GM19372 (cell line): ENCODE measurements around the gene POLA2.
"Not testable (repeated sequence)": the region's sequence is repeated elsewhere in the genome, so short reads cannot be mapped to it uniquely, and the experiment has no call there.

ENCODE experiments used
- ATAC-seq: cut with Tn5 transposase; IDR thresholded peaks from one replicate; pipeline ENCODE4 v1.9.1; 2021; ENCODE audit warnings: mild to moderate bottlenecking, low read depth, moderate library complexity; ENCODE audit not compliant: unreplicated experiment

POLA2 gene

DNA sequence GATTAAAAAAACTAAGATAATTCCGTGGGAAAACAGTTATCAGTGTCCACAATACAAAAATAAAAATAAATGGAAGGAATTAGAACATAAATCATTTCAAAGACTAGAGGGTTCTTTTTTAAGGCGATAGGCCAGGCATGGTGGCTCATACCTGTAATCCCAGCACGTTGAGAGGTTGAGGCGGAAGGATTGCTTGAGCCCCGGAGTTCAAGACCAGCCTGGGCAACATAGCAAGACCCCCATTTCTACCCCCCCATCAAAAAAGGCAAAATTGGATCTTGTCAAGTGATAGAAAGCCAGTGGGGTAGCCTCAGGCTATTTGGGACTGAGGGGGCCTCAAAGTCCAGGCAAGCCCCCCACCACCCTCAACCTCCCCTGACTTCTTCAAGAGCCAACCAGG lies 20.6 kb upstream of the POLA2 start:
- no peak for ATAC-seq

- ATAC-seq, result no peak
Measured at GRCh38 chr11:65241692-65242091, 20.1 kb upstream of the POLA2 start.

DNA sequence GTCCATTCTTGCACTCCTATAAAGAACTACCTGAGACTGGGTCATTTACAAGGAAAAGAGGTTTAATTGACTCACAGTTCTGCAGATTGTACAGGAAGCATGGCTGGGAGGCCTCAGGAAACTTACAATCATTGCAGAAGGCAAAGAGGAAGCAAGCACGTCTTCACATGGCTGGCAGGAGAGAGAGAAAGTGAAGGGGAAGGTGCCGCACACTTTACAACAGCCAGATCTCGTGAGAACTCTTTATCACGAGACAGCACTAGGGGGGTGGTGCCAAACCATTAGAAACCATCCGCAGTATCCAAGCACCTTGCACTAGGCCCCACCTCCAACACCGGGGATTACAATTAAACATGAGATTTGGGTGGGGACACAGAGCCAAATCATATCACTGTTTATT lies 19.4 kb upstream of the POLA2 start:
- no peak for ATAC-seq

- ATAC-seq, result no peak
Measured at GRCh38 chr11:65243797-65244196, 18.0 kb upstream of the POLA2 start.

DNA sequence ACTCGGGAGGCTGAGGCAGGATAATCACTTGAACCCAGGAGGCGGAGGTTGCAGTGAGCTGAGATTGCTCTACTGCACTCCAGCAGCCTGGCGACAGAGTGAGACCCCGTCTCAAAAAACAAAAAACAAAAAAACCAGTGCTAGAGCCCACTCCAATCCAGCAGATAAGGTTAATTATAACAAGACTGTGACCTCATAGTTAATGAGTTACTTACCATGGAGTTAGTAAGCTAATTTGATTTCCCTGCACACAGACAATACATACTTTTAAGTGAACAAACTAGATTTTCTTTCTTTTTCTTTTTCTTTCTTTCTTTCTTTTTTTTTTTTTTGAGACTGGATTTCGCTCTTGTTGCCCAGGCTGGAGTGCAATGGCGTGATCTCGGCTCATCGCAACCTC lies 16.7 kb upstream of the POLA2 start:
- not testable (repeated sequence) for ATAC-seq

GRCh38 chr11:65246506-65246905 lies 15.3 kb upstream of the POLA2 start:
- ATAC-seq, result no peak

GRCh38 chr11:65248184-65248710 lies 13.5 kb upstream of the POLA2 start:
- ATAC-seq, result not testable (repeated sequence)

DNA sequence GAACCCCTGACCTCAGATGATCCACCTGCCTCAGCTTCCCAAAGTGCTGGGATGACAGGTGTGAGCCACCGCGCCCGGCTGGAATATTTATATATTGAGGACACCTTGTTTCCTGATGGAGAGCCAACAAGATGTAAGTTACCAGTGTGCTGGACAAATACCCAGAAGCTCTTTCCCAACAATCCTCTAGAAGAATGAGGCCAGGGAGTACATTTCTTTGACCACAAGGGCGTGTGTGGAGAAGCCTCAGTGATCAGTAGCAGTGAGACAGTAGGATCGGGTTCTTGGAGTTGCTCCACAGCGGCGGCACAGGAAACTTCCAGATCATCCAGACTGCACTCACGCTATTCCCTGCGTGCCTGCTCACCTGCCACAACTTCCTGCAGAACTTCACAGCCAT lies 10.3 kb upstream of the POLA2 start:
- ATAC-seq, result no peak

DNA sequence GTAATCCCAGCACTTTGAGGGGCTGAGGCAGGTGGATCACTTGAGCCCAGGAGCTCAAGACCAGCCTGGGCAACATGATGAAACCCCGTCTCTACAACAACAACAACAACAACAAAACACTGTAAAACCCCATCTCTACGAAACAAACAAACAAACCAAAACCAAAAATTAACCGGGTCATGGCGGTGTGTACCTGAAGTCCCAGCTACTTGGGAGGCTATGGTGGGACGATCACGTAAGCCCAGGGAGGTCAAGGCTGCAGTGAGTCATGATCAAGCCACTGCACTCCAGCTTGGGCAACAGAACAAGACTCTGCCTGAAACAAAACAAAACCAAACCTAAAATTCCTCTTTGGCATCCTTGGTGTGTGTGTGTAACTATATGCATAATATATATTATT lies 7.0 kb upstream of the POLA2 start:
- ATAC-seq, result no peak

GRCh38 chr11:65258988-65259387 lies 2.8 kb upstream of the POLA2 start:
- no peak for ATAC-seq

- ATAC-seq, result no peak
Measured at GRCh38 chr11:65260302-65260701, 1.5 kb upstream of the POLA2 start.

GRCh38 chr11:65260756-65261590 lies 789 bp upstream of the POLA2 start:
- ATAC-seq, result no peak

- ATAC-seq, result no peak
Measured at GRCh38 chr11:65262381-65262680, 569 bp downstream of the POLA2 start.

DNA sequence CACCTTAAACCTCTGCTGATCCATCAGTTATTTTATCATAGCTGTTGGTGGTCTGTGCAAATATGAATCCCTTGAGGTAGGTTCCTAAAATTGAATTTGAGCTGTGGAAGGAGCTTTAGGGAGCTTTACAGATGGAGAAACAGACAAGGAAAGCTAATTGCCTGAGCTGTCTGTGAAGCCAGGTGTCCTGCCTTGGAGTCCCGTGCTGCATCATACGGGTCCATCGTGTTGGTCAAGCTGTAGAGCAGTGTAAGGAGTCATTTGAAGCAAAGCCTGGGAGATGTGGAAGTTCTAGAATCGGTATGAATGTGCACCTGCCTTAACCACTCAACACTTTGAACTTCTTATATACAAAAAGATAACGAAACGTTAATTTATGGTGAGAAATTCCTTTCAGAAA lies 1.0 kb downstream of the POLA2 start:
- no peak for ATAC-seq

GRCh38 chr11:65264747-65265146 lies 3.0 kb downstream of the POLA2 start:
- not testable (repeated sequence) for ATAC-seq

- ATAC-seq, result no peak
Measured at GRCh38 chr11:65266210-65266609, 4.4 kb downstream of the POLA2 start.

GRCh38 chr11:65274735-65275682 lies 13.2 kb downstream of the POLA2 start:
- no peak for ATAC-seq

DNA sequence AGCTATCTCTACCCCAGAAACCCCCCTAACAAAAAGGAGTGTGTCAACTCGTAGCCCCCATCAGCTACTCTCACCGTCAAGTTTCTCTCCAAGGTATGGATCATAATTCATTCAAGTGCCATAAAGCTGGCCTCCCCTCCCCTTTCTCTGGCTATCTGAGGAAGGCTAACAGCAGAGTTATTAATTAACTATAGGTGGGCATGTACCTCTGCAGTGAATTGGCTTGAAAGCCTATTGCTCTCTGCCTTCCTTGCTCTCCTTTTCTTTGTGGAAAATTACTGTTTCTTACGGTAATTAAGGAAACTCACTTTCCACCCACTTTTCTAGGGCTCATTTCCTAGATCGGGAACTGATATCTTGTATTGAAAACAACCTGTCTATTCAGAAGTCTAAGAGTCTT lies 14.1 kb downstream of the POLA2 start:
- ATAC-seq, result no peak

DNA sequence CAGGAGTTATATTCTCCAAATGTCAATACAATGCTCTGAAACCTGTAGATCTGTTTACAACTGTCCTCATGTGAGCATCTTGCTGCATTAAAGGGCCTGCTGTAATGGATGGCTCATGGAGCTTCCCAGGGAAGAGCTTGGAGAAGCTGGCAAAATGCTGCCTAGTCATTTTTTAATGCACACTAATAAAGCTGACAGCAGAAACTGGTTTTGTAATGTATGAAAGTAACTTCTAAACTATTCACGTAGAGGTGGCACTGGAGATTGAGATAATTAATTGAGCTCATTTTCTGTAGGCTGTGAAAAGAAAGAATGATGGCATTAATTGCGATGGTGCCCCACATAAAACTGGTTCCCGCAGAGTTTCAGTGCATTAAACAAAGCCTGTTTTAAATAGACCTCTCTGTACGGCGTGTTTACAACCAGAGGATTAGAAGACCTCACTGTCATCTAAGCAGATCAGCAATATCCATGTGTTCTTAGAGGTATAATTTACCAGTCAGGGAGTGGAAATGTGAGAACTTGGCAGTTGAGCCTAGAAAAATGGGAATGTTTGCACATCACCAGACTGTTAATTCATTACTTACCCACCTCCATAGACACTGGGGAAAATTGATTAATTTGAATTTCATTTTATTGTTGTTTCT lies 16.0 kb downstream of the POLA2 start:
- ATAC-seq, result no peak

- ATAC-seq, result no peak
Measured at GRCh38 chr11:65278356-65278755, 16.6 kb downstream of the POLA2 start.

DNA sequence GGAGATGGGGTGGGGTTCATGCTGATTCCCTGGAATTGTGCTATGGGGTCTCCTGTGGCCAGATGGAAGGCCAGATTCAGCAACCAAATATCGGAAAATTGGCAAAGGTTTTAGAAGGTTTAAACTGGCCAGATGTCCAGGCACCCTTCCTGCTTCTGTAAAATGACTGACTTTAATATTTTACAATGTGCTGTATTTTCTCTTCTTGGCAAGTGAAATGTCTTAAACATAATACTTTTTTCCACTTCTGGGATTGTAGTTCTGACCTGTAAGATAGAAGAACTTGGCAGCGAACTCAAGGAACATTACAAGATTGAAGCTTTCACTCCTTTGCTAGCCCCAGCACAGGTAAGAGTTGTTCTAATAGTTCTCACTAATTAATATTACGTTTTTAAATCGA lies 17.5 kb downstream of the POLA2 start:
- ATAC-seq, result no peak
